GM10847 (cell line): ENCODE results near the gene STON1.

ENCODE experiments used
- POLR2A ChIP-seq: IDR thresholded peaks from 2 replicates; pipeline ENCODE4 v1.6.1; 2011; ENCODE audit not compliant: insufficient read length; ENCODE audit errors: extremely low read depth

Gene STON1

GRCh38 chr2:48515513-48515985 lies 14.4 kb upstream of the STON1 start:
- no peak for TF ChIP-seq POLR2A

GRCh38 chr2:48519593-48519992 lies 10.4 kb upstream of the STON1 start:
- TF ChIP-seq POLR2A: no peak

- no peak for TF ChIP-seq POLR2A
Observed at GRCh38 chr2:48525269-48525943, 4.5 kb upstream of the STON1 start.

GRCh38 chr2:48527226-48527885 lies 2.6 kb upstream of the STON1 start:
- TF ChIP-seq POLR2A: no peak

- TF ChIP-seq POLR2A: no peak
Observed at GRCh38 chr2:48528431-48528830, 1.5 kb upstream of the STON1 start.

- no peak for TF ChIP-seq POLR2A
Observed at GRCh38 chr2:48529194-48529593, 760 bp upstream of the STON1 start.

GRCh38 chr2:48529676-48530032 lies 300 bp upstream of the STON1 start:
- no peak for TF ChIP-seq POLR2A

- no peak for TF ChIP-seq POLR2A
Observed at GRCh38 chr2:48531141-48531648, 1.2 kb downstream of the STON1 start.

GRCh38 chr2:48532174-48532573 lies 2.2 kb downstream of the STON1 start:
- TF ChIP-seq POLR2A: no peak

- TF ChIP-seq POLR2A: no peak
Observed at GRCh38 chr2:48532824-48533223, 2.9 kb downstream of the STON1 start.

GRCh38 chr2:48534781-48535180 lies 4.8 kb downstream of the STON1 start:
- no peak for TF ChIP-seq POLR2A

GRCh38 chr2:48540237-48540935 lies 10.4 kb downstream of the STON1 start:
- no peak for TF ChIP-seq POLR2A

- no peak for TF ChIP-seq POLR2A
Observed at GRCh38 chr2:48541666-48542389, 11.9 kb downstream of the STON1 start.

- no peak for TF ChIP-seq POLR2A
Observed at GRCh38 chr2:48543895-48544294, 13.9 kb downstream of the STON1 start.

- no peak for TF ChIP-seq POLR2A
Observed at GRCh38 chr2:48545244-48545643, 15.3 kb downstream of the STON1 start.
